ENCODE data around the gene PLXNB3. TPM values are rescaled to one million over a fixed set of nuclear protein-coding genes. Genes with fewer than 3 reads are reported as not detected.
"Not testable (repeated sequence)": the region's sequence is repeated elsewhere in the genome, so short reads cannot be mapped to it uniquely, and the experiment has no call there.

The PLXNB3 gene
- total RNA-seq, 1 donor from 2014 or later = 10.3 TPM

DNA sequence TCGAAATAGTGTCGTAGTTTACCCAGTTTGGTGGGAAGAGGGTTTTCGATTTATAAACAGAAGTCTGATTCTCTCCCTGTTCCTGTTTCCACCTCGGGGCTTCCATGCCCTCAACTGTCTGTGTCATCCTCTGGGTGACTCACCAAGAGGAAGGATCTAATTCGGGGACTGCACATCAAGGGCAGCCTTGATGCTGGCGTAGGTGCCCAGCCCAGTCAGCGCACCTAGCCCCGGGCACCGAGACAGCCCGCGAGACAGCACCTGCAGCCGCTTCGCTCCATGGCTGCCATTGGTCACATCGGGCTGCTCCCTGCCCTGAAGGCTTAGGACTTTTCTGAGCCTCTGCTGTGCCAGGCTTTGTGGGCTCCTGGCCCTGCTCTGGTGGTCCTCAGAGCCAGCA is 31.6 kb upstream of the PLXNB3 start:
- DNase-seq (ENCODE audit: low read depth) = no peak

DNA sequence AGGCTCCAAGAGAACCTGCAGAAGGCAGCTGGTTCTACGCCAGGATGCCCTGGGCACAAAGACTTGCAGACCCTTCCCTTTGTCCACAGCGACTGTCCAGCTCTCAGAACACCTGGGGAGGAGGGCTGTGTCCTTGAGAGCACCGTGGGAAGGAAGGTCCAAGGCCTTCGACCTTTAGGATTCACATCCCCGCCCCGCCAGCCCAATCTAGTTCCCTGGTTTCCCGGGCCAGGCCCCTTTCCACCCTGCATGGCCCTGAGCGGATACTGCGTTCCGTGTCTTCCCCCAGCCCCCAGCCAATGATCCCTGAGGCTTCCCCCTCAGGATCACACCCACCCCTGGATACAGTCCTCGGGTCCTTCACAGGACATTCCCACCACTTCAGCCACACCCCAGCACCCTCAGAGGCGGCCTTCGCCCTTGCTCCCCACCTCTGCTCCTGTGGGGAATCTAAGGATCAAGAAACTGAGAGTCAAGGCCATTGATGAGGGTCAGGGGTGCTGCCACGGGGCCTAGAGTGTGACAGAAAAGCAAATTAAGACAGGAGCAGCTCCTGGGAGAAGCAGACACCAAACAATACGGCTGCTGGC is 30.3 kb upstream of the PLXNB3 start:
- DNase-seq (ENCODE audit: low read depth) = no peak

DNA sequence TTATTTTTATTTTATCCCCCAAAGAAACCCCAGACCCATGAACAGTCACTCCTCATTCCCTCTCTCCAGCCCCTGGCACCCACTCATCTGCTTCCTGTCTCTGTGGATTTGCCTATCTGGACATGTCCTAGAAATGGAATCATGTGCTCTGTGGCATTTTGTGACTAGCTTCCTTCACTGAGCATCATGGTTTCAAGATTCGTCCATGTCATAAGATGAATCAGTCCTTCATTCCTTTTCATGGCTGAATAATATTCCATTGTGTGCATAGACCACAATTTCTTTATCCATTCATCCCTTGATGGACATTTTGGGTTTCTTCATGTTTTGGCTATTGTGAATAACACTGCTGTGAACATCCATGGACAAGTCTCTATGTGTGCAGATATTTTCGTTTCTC is 29.2 kb upstream of the PLXNB3 start:
- DNase-seq (ENCODE audit: low read depth) = no peak

DNA sequence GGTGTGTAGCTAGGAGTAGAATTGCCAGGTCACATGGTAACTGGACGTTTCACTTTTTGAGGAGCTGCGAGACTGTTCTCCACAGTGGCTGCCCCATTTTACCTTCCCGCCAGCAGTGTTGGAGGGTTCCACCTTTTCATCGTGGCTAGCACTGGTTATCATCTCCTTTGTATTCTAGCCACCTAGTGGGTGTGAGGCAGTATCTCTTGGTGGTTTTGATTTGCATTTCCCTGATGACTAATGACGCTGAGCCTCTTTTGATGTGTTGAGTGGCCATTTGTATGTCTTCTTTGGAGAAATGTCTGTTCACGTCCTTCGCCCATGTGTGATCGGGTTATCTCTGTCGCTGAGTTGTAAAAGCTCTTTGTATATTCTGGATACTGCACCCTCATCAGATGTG is 28.8 kb upstream of the PLXNB3 start:
- no peak for DNase-seq (ENCODE audit: low read depth)

DNA sequence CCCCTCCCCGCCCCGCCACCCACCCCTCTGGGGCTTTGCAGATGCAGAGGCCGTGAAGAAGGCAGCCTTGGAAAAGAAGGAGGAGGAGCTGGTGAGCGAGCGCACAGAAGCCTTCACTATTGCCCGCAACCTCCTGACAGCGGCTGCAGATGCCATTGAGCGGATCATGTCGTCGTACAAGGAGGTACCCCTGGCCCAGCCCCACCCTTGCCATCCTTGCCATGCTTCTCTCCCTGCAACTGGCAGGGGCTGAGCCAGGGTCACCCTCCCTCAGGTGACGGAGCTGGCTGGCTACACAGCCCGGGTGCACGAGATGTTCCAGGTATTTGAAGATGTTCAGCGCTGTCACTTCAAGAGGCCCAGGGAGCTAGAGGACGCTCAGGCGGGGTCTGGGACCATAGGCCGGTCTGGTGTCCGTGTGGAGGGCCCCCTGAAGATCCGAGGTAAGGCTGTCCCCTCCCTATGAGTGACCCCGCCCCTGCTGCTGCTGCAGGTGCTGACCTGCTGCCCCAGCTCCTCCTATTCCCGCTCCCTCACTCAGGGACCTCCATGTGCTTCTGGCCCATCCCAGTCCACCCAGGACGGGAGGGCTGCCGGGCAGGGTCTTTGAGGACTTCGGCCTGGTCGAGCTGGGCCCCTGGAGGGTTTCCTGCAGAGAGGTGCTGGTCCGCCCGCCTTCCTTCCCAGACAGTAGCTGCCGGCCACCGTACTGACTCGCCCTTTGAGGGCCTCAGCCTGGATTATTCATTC is 27.8 kb upstream of the PLXNB3 start:
- DNase-seq (ENCODE audit: low read depth) = no peak

DNA sequence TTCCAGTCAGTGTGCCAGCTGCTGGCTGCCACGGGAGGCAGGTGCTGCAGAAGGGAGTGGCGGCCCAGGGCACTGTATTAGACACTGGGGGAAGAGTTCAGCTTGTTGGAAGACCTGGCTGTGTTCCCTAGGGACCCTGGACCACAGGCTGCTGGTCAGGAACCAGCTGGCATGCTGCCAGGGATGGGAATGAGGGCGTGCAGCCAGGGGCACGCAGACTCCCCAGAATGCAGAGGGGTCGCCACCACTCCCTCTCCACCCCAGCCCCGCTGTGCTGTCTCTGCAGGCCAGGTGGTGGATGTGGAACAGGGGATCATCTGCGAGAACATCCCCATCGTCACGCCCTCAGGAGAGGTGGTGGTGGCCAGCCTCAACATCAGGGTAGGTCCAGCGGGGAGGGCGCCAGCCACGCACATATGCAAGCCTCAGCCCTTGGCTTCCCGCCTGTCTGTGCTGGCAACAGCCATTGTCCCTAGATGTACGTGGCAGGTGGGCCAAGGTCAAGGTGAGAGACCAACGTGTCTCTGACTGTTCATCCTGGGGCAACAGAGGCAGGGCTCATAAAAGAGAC is 27.1 kb upstream of the PLXNB3 start:
- no peak for DNase-seq (ENCODE audit: low read depth)

DNA sequence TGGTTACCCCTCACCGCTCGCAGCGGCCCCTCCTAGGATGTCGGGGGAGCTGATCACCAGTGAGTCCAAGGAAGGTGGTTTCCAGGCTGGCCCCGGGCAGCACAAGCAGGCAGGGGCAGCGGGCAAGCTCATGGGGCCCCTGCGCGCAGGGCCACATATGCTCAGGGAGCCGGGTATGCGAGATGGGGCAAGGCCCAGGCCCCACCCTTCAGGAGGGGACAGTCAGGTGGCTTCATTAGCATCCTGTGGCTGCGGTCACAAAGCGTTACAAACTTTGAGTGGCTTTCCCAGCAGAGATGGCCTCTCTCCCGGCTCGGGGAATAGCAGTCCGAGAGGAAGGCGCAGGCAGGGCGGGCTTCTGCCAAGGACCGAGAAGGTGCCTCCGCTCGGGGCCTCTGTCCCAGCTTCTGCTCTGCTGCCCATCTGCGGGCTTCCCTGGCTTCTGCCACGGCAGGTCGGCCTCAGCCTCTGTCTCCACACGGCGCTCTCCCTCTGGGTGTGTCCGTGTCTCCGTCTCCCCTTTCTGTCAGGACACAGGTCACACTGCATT is 25.9 kb upstream of the PLXNB3 start:
- DNase-seq (ENCODE audit: low read depth) = no peak

DNA sequence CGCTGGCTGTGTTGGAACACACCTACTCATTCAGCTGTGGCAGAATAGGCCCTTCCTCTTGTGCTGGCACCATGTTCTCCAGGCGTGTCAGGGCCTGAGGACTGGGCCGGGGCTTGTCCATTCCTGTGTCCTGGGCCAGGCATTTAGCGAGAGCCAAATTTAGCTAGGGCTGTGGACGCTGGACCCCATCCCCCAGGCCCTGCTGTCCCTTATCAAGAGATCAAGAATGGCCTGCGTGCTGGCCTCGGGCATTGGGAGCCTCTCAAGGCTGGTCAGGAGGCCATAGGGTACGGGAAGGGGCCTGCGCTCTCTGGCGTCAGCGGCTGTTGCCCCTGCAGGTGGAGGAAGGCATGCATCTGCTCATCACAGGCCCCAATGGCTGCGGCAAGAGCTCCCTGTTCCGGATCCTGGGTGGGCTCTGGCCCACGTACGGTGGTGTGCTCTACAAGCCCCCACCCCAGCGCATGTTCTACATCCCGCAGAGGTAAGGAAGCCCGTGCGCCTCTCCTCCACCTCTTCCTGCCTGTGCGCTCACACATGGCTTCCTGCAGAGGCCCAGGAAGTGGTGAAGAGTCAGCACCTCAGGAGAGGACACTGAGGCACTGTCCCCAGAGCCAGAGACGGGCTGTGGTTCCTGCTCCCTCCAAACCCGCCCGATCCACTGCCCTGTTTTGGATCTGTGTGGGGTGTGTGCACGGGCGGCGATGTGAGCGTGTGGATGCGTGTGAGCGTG is 24.1 kb upstream of the PLXNB3 start:
- DNase-seq (ENCODE audit: low read depth) = no peak

DNA sequence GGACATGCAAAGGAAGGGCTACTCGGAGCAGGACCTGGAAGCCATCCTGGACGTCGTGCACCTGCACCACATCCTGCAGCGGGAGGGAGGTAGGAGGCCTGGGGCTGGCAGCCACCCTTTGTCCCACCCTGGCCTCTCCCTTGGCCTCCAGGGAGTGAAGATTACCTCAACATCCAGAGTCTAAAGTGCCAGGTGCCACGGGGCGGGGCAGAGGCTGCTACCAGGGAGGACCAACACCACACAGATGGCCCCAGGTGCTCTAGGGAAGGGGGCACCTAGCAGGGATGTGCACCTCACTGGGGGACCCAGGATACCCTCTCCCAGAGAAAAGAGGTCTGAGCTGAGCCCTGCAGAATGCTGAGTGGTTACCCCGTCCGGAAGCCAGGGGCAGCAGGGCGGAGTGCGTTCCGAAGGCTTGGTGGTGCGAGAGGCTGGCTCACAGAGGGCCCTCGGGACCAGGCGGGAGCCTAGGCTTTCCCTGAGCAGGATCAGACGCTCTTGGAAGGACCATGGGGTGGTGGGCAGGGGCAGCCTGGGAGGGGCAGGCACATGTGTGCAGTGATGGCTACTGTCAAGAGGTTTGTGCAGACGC is 23.3 kb upstream of the PLXNB3 start:
- DNase-seq (ENCODE audit: low read depth) = no peak

DNA sequence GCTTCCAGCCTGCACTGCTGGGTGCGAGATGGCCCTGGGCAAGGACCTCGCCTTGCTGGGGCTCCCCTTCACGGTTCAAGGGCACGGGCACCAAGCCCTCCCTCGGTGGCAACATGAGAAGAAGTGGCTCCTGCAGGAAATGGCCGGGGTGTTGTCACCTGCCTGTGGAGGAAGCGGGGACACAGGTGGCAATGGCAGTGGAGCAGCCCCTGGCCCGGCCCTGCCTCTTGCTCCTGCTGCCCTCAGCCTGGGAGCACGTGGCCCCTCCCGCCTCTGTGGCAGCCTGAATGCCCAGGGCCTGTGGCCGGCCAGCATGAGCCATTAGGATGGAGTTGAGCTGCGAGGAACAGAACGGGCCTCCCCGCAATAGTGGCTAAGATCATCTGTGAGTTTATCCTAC is 22.6 kb upstream of the PLXNB3 start:
- no peak for DNase-seq (ENCODE audit: low read depth)

DNA sequence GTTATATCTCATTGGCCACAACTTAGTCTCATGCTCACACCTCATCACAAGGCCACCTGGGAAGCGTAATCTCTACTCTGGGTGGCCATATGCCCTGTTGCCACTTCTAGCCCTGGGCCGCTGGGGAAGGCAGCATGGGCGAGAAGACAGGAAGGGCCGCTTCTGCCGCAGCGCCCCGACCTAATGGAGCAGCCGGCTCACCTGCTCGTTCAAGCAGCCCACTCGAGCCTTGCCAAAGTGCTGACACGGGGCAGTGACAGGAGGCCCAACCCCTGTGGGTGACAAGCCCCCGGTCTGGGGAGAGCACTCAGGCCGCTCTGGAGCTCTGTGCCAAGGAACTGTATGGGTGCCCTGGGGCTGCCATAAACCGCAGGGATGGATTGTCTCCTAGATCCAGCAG is 21.9 kb upstream of the PLXNB3 start:
- not testable (repeated sequence) for DNase-seq (ENCODE audit: low read depth)

DNA sequence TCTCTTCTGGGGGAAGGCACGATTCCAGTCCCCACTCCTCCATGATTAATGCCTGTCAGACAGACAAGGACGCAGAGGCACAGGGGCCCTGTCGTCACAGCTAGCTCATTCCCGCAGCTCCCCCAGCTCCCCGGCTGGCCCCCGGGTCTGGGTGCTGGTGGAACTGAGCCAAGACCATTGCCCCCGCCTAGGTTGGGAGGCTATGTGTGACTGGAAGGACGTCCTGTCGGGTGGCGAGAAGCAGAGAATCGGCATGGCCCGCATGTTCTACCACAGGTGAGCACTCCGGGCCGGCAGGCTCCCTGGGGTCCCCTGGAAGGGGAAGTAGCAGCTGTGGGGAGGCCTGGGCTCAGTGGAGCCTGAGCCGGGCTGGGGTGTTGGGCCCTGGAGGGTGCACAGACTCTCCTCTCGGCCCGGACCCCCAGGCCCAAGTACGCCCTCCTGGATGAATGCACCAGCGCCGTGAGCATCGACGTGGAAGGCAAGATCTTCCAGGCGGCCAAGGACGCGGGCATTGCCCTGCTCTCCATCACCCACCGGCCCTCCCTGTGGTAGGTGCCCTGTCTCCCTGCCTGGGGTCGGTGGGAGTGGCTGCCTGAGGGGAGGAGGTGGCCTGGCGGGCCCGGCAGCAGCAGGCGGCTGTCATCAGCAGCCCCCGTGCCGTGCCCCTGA is 21.1 kb upstream of the PLXNB3 start:
- not testable (repeated sequence) for DNase-seq (ENCODE audit: low read depth)

DNA sequence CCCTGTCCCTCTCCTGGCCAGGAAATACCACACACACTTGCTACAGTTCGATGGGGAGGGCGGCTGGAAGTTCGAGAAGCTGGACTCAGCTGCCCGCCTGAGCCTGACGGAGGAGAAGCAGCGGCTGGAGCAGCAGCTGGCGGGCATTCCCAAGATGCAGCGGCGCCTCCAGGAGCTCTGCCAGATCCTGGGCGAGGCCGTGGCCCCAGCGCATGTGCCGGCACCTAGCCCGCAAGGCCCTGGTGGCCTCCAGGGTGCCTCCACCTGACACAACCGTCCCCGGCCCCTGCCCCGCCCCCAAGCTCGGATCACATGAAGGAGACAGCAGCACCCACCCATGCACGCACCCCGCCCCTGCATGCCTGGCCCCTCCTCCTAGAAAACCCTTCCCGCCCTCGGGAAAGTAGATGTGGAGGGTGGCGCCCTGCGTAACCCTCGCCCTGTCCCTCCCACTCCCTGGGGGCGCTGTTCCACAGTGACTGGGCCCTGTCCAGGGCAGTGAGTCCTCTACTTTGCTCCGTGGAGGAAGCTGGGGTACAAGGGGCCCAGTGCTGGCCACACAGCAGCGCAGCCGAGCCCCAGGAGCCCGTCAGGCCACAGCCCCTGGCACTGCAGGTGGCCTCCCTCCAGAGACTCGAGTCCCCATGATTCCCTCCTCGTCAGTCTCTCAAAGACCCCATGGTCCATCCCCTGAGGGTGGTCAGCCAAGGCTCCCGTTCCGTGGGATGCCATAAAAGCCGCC is 20.4 kb upstream of the PLXNB3 start:
- peak; percentile 1 for DNase-seq (ENCODE audit: low read depth)

DNA sequence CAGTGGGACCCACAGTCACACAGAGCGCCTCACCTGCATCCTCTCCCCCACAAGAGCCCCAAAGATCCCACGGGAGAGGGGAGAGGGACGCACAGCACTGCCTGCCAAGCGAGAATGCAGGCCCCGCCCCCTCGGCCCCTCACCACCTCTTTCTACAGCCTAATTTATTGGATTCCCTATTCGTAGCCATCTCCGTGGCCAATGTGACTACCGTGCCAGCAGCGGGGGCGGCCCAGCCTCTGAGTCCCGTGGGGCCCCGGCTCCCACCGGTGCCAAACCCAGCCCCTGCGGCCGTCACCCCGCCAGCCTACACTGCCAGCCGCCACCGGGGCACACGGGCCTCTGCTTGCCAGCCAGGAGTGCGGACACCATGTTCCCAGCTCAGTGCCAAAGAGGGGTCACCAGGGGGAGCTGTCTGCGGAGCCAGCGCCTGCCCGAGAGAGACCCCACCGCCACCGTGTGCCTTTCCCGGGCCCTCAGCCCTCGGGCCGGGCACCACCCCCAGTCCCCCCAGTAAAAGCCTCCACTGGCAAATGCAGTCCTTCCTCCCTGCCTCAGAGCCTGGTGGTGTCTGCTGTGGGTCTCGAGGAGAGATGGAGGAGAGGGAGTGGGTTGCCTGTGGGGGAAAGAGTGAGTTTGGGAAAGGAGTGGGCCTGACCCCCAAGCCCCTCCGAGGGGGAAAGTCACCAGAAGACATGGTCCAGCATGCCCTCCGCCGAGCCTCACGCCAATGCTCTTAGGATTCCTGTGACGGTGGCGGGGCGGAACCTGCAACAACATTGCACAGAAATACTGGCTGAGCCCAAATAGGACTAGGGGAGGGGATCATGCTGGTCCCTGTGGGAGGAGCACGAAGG is 19.6 kb upstream of the PLXNB3 start:
- DNase-seq (ENCODE audit: low read depth) = no peak

DNA sequence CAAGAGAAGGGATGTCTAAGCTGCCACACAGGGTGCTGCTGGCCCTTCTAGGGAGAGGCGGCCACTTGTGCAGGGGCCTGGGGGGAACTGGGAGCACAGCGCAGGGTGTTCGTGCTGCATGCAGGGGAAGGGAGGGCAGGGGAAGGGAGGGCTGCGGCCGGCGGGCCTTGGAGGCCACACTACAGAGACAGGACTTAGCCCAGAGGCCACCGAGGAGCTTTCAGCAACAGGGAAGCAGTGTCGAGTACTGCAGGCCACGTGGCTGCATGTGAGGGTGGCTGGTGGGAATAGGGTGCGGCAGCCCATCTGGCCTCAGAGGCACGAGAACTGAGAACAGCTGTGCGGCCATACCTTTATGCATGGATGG is 19.0 kb upstream of the PLXNB3 start:
- not testable (repeated sequence) for DNase-seq (ENCODE audit: low read depth)

DNA sequence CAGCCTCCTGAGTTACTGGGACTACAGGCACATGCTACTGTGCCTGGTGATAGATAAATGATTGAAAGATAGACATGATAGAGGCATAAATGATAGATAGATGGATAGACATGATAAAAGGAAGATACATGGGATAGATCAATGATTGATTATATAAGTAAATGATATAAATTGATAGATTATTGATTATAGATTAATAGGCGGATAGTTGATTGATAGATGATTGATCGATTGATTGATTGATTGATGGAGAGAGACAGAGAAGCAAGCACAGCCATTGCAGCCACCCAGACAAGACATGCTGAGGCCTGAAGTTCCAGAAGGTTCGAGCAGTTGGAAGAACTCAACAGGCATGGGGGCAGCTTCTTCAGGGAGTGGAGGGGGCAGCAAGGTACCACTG is 17.7 kb upstream of the PLXNB3 start:
- DNase-seq (ENCODE audit: low read depth) = no peak

DNA sequence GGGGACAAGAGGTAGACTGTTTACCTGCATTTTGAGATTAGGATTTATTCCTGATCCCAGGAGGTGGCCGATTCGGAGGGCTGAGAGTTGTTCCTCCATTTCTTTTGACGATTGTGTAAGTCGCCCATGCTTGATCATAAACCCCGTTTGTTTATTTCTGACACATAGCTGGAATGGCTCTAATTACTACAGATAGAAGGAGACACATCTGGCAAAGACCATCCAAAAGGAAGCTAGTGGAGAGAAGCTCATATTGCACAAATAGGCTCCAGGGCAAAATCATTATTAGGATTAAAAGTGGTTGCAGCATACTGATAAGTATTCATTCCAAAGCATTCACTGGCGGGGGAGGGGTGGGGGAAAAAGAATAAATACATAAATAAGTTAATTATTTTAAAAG is 17.1 kb upstream of the PLXNB3 start:
- DNase-seq (ENCODE audit: low read depth) = not testable (repeated sequence)

DNA sequence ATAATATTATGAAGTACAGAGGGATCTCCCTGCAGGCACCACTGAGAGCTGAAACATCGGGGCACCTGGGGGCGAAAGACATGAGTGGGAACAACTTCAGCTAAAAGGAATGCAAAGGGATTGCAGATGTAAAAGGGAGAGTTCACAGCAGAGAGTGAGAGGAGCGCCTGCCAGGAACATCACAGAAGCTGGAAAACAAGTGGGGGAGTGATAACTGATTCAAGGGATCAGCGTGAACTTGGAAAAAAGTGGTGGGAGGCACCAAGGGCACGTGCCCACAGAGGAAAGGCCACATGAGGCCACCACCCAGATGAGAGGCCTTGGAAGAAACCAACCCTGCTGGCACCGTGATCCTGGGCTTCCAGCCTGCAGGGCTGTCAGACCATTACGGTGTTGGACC is 15.0 kb upstream of the PLXNB3 start:
- DNase-seq (ENCODE audit: low read depth) = not testable (repeated sequence)

DNA sequence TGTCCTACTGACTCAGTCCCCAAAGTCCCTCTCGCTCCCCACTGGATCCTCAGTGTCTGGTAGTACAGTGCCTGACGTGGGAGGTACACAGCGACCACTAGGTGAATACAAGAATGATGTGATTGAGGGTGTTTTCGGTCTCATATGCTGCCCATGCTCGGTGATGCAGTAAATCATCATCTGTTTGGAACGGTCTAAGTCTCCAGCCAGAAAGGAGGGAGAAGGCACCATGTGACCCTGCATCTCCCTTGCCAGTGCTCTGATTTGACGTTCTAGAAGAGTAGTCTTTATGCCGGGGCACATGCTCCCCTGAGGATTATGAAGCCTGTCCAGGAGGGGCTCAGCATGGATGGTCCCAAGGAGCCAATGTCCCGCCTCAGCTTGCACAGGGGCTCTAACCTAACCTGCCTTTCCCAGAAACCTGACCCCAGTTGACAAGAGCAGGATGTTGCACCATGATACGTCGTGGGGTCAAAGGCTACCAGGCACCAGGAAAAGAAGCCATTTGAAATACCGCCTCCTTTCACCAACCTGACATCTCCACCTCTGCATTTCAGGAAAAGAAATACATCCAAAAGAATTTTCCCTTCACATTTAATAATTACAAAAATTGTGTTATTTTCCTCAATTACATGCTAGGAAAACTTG is 13.8 kb upstream of the PLXNB3 start:
- no peak for DNase-seq (ENCODE audit: low read depth)

Data from renal cortical epithelial cell (primary cell).